Stimulated activated CD4-positive, alpha-beta T cell treated with anti-CD3 and anti-CD28 coated beads, Interleukin-2, amount 100 ng/mL, for 24 hours (primary cell): ENCODE measurements around the gene RPS6KL1.

ENCODE experiments used
- DNase-seq, 2 donors: peaks; one replicate each; pipeline ENCODE4 v3.0.0-alpha.2; 2020

Gene RPS6KL1

DNA sequence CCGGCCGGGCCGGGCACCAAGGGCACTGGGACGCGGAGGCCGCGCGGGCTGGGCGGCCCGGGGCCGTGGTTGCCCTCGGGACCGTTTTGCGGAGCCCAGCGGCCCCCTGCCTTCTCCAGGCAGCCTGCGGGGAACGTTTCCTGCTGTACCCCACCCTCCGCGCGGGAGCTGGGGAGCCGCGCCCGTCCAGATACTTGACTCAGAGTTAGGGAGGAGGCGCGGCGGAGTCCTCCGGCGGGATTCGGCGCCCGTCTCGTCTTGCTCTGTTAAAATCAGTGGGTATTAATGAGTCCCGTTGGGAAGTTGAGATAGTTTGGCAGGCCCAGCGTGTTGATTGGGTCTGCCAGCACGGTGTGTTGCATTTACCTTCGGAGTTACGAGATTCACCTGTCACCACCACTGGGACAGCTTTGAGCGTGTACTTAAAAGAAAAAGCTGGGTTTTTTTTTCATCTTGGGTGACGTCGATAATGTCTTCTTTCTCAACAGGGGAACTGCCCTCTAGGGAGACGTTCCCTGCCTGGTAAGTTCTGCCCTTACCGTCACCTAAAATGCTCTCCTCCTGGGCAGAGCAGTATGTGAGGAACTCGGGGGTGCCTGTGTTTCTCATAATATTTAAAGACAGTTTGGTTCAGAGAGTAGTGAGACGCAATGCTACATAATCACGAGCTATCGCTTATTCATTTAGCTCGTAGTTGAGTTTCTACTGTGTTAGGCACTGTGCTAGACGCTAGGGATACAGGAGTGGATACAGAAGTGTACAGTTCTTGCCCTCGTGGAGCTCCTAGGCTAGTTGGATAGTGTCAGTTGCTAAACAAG, 40.7 kb downstream of the RPS6KL1 start:
- peak; percentile 58 to 61 for DNase-seq

- peak; percentile 90 to 91 for DNase-seq
Measured at GRCh38 chr14:74881431-74882102, 41.5 kb downstream of the RPS6KL1 start, which contains the start of gene DLST. Gene DLST, plus strand, starts transcription at chr14:74881916. Its CDS starts 38 bp downstream, at chr14:74881954.

GRCh38 chr14:74879427-74880182, 43.5 kb downstream of the RPS6KL1 start:
- DNase-seq: no peak

GRCh38 chr14:74875941-74876913, 46.8 kb downstream of the RPS6KL1 start, which contains the start of gene PROX2:
Gene PROX2, minus strand, starts transcription at chr14:74876145. Its CDS starts 12,311 bp downstream, at chr14:74863834.
- peak in 1 of 2 donors; percentile 24 for DNase-seq

DNA sequence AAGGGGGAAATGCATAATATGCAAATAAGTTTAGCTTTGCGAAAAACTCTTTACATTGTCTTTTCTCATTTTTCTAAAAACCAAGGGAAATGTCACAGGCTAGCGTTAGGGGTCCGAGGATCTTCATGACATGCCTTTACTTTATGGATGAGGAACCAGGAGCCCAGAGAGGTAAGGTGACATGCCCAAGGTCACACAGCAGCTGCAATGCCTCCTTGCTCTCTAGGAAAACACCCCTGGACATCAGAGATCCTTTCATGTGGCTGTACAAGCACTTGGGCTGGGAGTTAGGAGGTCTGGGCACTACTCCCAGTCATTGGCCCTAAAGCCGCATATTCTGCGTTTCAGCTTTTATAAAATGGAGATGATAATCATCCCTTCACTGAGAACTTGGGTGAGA, 47.9 kb downstream of the RPS6KL1 start:
- DNase-seq: no peak

DNA sequence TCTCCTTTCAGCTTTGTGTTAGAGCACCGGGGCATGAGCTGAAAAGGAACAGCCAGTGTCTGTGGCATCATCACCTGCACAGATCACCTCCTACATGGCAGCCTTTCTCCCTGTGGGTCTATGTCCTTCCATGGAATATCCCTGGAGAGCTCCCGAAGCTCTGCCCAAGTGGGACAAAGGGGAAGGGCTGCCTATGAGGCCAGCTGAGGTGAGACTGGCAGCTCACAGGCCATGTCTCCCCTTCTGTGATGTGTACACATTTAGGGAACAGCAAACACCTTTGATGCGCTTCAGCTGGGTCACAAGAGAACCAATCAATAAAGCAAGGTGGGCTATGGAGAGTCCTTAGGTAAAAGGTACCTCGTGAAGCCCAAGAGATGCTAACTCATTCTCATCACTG, 51.2 kb downstream of the RPS6KL1 start:
- no peak for DNase-seq

DNA sequence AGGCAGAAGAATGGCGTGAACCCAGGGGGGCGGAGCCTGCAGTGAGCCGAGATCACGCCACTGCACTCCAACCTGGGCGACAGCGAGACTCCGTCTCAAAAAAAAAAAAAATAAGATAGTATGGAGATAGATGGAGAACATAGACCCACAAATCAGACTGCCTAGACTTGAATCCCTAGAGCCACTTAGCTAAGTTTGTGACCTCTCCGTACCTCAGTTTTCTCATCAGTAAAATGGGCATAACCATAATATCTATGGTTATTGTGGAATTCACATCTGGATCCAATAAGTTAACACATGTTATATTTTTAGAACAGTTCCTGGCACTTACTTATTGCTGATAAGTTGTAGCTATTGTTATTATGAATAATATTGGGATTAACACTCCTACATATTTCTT, 54.3 kb downstream of the RPS6KL1 start:
- no peak for DNase-seq

DNA sequence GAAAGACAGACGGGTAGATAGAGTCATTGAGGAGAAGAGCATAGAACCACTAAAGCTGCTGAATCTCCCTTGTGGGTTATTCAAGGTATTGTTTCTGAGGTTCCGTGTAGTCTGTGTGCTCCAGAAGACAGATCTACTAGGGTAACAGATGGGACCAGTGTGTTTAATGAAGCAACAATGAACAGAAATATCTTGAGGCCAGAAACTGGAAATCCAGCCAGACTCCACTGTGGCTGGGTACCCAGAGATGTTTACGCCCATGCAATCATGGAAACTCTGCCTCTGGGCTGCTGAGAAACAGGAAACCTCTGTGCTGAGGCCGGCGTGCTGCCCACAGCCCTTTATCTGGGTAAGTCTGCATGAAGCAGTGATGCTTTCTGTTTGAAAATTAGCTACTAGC, 55.4 kb downstream of the RPS6KL1 start:
- DNase-seq: peak; percentile 41 to 61

- DNase-seq: no peak
Measured at GRCh38 chr14:74866708-74867389, 56.2 kb downstream of the RPS6KL1 start.

- no peak for DNase-seq
Measured at GRCh38 chr14:74865156-74865555, 57.9 kb downstream of the RPS6KL1 start.

DNA sequence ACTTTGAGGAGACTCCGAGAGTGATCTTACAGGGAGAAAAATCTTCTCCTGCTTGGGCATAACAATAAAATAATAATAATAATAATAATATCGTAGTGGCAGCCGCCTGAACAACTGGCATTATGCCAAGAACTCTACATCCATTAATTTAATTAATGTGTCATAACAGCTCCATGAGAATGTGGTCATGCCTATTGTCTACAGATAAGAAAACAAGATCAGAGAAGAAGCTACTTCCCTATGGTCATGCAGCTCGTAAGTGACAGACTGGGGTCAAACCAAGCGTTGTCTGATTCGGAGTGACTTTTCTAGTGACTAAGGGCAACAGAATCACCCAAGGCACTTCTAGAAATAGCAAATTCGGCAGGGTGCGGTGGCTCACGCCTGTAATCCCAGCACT, 58.9 kb downstream of the RPS6KL1 start:
- DNase-seq: no peak

- DNase-seq: no peak
Measured at GRCh38 chr14:74863274-74863673, 59.8 kb downstream of the RPS6KL1 start.

- DNase-seq: no peak
Measured at GRCh38 chr14:74861734-74862090, 61.3 kb downstream of the RPS6KL1 start.

DNA sequence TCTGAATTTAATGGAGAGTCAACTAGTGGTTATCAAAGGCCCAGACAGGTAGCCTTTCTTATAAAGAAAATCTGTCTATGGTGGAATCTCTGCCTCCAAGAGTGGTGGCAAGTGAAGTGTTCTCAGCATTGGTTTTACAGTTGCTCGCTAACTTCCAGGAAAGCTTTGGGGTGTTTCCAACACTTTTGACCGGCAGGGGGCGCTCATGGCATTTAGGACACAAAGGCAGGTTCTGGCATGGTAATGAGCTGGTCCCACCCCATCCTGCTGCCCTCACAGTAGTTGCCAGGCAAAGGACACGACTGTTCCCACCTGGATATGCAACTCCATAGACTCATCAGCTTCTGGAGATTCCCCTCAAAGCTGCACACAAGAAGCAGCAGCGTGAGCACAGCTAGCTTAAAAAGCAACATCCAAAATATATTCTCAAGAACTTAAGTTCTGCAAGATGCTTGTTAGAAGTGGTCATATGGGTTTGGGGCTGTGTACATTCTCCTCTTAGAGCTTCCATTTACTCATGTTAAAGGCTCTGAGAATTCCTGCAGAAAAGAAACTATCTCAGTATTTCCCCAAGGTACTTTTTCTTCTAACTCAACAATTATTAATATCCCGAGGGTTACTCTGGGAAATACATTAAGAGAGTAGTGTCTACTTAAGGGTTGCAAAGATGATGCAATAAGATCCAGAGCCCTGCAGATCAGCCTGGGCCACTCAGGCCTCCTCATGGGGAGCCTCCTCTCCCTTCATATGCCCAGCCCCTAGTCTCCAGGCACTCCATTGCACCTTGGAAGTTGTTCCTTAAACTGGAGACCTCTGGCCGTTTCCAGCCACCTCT, 61.9 kb downstream of the RPS6KL1 start:
- peak; percentile 96 to 97 for DNase-seq

DNA sequence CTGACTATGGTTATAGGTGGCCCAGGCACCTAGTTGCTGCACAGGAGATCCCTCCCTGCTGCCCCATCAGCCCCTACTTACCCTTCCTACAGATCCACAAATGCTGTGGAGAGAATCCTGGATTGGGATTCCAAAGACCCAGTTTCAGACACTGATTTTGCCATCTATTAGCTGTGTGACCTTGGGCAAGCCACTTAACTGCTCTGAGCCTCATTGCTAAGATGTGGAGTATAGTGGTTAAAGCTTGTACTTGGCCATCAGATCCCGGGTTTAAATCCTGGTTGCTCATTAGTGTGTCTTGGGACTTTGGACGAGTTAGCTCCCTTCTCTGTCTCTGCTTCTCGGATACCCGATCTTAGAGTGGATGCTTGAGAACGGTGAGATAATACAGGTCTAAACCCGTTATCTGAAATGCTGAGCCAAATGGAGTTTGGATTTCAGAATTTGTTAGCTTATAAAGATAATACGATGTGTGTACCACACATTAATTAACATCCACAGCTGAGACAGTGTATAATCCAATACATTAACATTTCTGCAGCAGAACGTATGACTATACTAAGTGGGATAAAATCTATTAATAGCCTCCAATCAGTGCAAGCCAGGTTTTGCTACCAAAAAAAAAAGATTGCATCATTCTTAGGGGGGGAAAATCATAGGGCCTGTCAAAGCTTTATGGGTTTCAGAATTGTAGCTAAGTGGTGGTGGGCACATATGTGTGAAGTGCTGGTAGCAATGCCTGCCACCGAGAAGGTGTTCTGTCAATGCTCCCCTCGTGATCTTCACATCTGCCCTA, 63.1 kb downstream of the RPS6KL1 start:
- DNase-seq: no peak

DNA sequence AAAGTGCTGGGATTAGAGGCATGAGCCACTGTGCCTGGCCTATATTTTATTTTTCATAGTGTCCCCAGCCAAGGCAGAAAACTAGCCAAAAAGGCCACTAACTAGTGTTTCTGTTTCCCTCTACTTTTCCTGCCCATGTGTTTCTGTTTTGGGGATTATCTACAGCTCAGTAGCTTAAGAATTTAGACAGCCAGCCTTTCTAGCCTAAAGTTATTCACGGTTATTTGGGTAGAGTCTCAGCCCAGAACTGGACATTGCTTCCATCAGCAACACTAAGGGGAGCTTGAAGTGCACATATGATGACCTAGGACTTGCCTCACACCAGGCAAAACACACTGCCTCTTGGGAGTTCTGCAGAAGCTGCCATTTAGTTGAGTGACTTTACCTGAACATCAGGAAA, 65.0 kb downstream of the RPS6KL1 start:
- no peak for DNase-seq

DNA sequence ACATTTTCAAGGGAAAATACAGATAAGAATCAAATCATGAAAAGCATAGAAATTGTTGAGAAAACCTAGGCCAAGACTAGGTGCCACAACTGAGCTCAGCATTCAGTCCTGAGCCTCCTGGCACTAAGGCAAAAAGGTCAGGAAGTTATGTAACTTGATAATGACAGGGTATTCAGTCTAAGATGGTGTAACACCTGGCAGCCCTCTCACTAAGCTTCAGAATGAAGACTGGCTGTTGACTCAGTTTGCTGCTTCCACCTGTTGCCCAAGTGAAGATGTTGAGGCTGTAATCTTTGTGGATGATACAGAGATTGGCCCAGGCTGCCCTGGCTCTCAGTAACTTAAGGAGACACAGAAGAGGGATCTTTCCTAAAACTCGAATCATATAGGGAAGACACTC, 66.7 kb downstream of the RPS6KL1 start:
- DNase-seq: no peak

DNA sequence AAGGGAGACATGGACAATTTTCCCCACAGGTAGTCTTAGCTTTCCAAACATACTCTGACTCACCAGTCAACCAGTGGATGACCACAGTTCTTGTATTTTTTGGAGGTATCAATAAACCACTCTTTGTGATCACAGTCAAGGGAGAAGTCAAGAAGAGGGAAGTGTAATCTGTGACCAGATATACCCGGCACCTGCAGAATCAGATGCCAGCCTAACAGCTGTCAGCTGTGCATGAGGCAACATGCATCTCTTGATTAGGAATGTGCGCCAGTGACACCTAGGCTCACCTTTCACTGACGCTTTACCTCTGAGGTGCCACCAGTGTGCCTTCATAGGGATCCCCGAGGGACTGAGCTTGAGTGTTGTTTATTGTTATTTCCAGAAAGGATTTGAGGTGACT, 67.1 kb downstream of the RPS6KL1 start:
- no peak for DNase-seq

DNA sequence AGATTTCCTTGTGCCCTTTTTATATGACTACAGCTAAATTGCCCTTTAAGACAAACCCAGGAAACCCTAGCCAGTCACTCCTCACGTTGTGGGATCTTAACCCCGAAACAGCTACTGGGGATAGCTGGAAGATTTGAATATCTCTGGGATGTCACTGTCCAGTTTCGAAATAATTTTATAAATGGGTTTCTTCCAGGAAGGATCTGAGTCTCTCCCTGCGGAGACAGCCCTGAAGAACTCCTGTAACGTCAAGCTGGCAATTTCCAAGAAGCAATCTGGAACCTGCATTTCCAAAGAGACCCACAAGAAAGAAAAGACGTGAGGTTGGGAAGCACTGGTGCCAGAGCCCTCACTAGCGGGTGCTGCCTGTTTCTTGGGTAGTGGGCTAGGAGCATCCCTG, 68.0 kb downstream of the RPS6KL1 start:
- DNase-seq: no peak
